Cardiac septum (tissue), 1 donor: ENCODE data around the gene PRKG1. TPM values are rescaled to one million over a fixed set of nuclear protein-coding genes. Genes with fewer than 3 reads are reported as not detected.
"Not testable (repeated sequence)": the region's sequence is repeated elsewhere in the genome, so short reads cannot be mapped to it uniquely, and the experiment has no call there.

Experiments
- DNase-seq: peaks from one replicate; pipeline ENCODE4 v3.0.0-alpha.2; 2020; ENCODE audit warnings: low spot score
- intact Hi-C: fragments of 100-400 bp; cut with DNase I; formaldehyde crosslinking; loops from one replicate; pipeline ENCODE4 v1.14.0; 2022
- total RNA-seq: library from RNA; stranded (reverse); fragmentation: NEBNext Ultra II Directional; extraction: Animal tissue kit (Norgen Biotek cat#: 25700); gene quantifications from one replicate; pipeline ENCODE4 v1.2.1, GENCODE V29; 2021
- donor health status: DM: no; HTN: no; CAD: no.

The PRKG1 gene
- total RNA-seq, 1 donor from 2014 or later, result 35.6 TPM

DNA sequence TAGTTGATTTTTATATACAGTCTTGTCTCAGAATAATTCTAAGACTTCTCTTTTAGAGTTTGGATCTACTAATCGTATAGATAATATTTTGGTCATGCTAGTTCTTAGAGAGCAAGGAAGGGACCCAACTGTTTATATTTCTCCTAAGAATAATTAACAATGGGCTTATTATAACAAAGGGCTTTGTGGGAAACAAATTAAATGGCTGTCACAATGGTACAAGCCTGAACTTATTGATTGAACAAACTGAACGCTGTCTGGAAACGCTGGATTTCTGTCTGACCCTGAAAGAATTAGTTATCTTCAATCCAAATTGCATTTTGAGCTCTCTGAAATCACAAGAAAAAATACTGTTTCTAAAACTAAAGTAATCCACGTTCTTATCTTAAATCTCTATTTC lies 568.3 kb downstream of the PRKG1 start:
- intact Hi-C loops, result no loop called here
- DNase-seq, result no peak

DNA sequence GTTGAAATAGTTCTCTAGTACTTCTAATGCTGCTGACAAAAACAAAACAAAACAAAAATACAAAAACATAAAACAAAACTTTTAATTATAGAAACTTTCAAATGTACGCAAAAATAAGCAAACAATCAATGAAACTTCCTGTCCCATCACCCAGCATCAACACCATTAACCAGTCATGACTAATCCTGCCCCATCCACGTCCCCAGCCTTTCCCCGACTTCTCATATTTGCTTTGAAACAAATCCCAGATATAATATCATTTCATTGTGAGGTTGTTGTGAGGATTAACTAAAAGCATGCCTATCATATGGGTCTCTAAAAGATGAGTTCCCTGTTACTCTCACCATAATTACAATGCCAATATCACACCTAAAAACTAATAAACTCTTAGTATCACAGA lies 569.4 kb downstream of the PRKG1 start:
- intact Hi-C loops, result no loop called here
- DNase-seq, result no peak

DNA sequence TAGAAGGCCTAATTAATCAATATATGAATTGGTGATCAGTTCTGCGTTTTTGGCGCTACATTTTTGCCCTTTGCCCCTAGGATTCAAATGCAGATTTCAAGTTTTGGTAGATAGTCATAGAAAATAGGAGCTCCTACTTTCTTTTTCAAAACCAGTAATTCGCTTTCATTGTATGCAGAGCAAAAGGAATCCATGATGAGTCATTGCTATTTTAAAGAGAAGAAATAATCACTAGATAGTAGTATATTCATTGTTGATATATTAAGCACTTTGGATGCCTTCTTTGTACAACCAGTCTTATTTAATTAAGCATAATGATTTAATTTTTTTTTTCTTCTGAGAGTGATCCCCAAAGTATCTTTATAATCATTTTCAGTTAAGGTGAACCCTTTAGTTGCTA lies 574.8 kb downstream of the PRKG1 start:
- intact Hi-C loops, result no loop called here
- no peak for DNase-seq

DNA sequence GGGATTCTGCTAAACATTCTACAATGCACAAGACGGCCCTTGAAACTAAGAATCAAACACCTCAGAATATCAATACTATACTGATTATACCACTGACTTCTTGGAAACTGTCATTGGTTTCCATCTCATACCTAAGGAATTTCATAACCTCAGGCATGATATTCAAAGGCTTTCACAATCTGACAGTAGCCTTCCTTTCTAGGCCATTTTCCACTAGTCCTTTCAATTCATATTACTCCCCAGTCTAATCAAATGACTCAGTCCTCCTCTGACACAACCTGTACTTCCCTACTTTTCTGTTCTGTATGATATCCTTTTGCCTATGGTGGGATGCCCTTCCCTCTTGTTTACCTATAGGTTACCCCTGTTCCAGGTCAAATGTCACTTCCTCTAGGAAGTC lies 576.8 kb downstream of the PRKG1 start:
- intact Hi-C loops, result no loop called here
- DNase-seq, result no peak

DNA sequence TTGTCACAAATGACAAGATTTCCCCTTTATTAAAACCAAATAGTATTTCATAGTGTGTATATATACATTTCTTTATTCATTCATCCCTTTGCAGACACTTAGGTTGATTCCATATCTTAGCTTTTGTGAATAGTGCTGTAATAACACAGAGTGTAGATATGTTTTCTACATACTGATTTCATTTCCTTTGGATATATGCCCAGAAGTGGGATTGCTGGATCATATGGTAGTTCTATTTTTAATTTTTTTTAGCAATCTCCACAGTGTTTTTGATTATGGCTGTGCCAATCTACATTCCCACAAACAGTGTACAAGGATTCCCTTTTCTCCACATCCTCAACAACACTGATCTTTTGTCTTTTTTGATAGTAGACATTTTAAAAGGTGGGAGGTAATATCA lies 578.7 kb downstream of the PRKG1 start:
- no peak for DNase-seq
- intact Hi-C loops, result no loop called here

DNA sequence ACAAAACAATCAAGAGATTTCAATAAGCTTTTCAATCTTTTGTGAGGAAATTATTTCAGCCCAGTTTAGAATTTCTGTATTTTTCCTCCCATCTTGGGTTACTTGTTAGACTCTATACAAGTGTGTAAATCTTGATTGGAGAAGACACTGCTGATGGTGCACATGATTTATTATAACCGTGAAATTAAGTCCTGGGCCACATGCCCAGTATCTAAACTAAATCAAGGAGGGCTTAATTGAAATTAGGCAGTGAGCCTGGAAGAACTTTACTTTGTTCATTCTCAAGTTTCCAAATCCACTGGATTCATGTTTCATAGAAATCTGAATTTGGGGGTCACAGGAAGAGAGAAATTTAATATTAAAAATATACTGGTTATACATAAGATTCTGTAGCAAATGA lies 580.6 kb downstream of the PRKG1 start:
- DNase-seq, result no peak
- intact Hi-C loops, result no loop called here

DNA sequence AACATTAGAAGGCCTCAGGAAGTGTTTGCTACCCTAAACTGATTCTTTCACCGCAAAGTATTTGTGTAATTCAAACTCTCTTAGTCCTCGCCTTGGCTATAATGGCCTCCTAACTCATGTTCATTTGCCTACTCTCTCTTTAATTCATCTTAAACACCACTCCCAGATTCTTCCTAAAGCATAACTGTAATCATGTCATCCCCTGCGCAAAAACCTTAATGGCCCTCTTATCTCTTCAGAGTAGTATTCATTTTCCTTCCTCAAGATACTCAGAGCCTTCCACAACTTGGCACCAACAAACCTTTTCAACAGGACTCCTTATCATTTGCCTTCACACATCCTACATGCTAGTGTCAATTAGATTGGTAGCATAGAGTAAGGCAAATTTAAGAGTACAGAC lies 582.2 kb downstream of the PRKG1 start:
- DNase-seq, result no peak
- intact Hi-C loops, result no loop called here

DNA sequence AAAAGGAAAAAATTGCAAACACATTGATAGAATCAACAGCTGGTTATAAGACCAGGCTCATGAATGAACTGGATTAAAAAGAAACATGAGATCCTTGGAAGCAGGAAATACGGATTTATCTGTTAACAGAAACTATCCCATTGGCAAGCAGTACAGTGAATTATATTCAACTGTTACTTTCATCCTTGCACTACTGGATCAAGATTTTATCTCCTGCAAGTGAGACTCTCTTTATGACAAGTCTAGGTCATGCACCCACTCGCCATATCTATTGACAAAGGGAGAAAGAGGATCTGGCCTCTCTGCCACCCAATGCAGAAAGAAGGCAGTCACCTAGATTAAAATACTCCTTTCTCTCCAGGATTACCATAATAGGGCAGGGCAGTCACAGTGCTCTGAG lies 583.7 kb downstream of the PRKG1 start:
- no peak for DNase-seq
- intact Hi-C loops, result no loop called here

DNA sequence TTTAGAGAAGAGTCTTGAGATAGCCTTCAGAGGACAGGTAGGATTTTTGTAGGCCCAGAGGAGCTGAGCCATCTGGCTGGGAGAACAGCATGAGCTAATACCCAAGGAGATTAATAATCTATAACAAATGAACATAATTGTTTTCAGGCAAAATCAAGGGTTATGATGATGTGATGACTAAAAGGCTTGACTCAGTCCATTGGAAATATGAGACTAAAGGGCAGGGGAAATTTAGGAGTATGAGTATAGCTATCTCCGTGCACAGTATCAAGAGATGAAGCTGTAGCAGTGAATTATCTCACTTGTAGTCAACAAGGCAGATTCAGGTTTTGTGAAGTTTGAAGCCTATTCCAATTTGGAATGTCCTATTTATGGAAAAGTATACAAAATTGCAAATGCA lies 585.1 kb downstream of the PRKG1 start:
- intact Hi-C loops, result no loop called here
- no peak for DNase-seq

DNA sequence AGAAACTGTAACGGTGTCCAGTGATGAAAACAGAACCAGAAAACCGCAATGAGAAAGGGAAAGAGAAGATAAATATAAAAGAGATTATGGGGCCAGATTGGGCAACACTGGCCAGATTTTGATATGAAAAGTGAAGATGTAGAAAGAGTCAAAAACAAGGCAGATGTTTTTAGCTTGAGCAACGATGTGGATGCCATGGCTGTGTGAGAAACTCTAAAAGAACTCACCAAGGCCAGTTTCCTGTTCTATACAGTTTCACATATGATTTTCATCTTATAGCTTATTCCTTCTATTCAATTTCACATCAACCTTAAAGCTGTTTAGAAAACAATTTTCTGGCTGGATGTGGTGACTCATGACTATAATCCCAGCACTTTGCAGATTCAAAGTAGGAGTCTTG lies 588.8 kb downstream of the PRKG1 start:
- intact Hi-C loops, result no loop called here

DNA sequence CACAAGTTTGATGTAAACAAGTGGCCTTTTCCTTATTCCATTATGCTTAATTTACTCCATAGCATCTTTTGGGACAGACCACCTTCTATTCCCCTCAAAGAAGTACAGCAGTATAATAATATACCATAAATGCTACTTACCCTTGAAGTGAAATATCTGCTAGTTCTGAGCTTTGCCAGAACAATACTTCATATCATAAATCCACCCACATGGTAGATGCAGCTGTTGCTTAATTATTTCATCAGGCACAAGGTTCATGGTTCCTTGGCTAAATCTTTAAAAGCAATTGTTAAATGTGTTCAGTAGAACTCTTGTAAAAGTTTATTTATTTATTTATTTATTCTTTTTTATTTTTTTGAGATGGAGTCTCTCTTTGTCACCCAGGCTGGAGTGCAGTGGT lies 592.2 kb downstream of the PRKG1 start:
- DNase-seq, result no peak
- intact Hi-C loops, result no loop called here

More for the DNA sequence above, 588.8 kb downstream of the PRKG1 start:
- DNase-seq, result no peak

DNA sequence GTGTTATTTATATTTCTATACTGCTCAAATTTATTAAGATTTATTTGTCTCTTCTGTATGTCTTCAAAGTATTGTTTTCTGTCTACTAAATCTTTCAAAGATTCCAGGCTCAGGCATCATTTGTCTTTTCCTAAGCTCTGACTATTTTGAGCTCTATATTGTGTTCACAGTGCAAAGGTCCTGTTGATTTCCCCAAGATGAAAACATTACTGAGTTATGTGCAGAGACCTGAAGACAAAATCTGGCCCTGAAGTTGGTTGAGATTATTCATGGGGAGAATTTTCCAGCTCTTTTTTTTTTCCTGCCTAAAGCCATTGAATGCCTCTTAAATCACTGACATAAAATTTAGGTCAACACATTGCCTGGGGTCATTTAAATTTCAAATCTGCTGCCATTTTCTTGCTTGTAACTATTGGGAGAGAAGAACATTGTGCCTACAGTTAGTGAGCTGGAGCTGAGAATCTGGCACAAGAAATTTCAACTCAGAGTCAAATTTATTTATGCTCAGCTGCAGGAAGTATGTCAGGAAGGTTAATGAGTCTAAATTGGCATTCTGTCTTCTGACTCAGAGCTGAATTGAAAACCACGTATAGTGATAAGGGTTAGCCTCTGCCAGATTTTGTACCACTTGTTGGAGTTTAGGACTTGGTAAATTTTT lies 593.5 kb downstream of the PRKG1 start:
- no peak for DNase-seq
- intact Hi-C loops, result no loop called here

DNA sequence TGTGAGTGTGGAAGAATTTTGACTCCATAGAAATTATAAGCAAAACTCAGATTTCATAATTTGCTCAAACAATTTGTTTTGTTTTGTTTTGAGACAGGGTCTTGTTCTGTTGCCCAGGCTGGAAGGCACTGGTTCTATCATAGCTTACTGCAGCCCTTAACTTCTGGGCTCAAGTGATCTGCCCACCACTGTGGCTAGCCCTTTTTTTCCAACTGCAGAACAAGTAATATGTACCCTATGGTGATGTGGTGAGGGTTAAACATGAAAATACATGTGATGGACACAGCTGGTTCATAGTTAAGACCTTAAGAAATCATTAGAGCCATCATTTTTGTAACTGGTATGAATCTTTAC lies 594.0 kb downstream of the PRKG1 start:
- intact Hi-C loops, result no loop called here
- DNase-seq, result no peak

DNA sequence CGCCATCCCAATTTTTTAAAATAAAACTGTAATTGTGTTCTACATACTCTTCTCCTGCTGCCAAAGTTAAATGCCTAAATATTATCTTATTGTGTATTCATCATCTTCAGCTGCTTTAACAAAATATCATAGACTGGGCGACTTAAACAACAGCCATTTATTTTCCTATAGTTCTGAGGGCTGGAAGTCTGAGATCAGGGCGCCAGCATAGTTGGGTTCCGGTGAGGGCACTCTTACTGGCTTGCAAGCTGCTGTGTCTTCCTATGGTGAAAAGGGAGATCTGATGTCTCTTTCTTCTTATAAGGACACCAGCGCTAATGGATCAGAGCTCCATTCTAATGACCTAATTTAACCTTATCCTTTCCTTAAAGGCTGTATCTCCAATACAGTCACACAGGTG lies 594.8 kb downstream of the PRKG1 start:
- intact Hi-C loops, result no loop called here
- no peak for DNase-seq

DNA sequence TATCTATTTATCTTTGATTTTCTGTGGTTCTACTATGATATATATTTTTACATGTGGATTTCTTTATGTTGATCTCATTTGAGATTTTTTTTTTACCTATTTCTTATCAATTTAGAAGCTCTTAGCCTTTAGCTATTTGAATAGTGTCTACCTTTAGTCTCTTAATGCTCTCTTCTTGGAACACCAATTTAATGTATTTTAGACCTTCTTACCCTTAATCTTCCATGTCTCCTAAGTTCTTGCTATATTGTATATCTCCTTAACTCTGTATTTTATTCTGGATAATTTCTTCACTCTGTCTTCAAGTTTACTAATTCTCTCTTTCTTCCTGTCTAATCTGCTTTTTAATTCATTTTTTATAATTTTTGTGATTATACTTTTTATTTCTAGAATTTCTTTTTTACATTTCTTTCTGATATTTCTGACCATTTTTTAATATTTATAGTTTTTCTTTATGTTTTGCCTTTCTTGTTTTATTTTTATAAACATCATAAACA lies 597.8 kb downstream of the PRKG1 start:
- intact Hi-C loops, result no loop called here

DNA sequence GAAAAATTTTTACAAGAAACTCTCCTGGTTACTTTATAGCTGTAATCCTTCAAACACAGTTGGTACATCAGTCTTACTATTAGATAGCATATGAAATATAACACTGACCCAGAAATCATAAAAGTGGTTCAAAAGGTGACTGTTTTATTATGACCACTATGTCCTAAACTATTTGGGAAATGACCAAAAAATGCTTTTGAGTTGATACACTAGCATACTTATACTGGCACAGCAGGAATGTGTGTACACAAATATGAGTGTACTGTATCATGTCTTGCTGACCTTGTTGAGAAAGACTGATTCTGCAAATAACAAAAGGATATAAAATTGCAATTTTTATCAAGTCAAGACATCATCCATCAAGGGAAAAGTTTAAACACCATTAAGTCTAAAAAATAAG lies 600.8 kb downstream of the PRKG1 start:
- intact Hi-C loops, result no loop called here
- DNase-seq, result no peak

More for the DNA sequence above, 597.8 kb downstream of the PRKG1 start:
- no peak for DNase-seq

DNA sequence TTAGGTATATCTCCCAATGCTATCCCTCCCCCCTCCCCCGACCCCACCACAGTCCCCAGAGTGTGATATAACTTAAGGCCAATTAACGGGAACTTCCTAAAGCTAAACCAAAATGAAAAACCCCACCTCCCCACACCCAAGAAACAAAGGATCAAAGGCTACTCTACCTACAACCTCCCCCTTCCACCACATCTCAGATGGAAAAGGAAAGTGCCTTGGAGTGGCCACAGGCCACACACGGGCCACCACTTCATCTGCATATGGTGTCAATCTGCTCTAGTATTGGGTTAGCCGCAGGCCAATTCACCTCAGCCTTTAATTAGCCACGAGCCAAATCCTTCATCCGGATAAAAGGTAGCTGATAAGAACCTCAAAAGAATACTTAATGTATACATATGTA lies 605.6 kb downstream of the PRKG1 start:
- intact Hi-C loops, result no loop called here
- no peak for DNase-seq

DNA sequence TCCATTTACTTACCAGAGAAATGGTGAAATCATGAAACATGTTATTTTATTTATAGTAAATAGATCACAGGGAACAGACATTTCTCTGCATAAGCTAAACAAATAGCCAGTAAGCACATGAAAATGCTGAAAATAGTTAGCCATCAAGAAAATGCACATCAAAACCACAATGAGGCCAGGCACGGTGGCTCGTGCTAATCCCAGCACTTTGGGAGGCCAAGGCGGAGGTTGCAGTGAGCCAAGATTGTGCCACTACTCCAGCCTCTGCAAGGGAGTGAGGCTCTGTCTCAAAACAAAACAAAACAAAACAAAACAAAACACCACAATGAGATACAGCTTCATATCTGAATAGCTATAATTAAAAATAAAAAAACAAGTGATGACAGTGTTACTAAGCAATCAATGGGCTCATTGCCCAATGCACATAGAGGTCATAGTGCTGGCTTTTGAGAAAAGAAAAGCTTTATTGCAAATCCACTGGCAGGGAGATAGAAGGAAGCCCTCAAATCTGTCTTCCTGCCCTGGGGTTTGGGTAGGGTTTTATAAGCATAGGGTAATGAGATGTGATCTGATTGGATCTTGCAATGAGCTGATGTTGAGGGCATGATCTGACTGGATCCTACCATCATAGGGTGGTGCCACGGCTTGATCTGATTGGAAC lies 608.9 kb downstream of the PRKG1 start:
- intact Hi-C loops, result no loop called here
- DNase-seq, result no peak

DNA sequence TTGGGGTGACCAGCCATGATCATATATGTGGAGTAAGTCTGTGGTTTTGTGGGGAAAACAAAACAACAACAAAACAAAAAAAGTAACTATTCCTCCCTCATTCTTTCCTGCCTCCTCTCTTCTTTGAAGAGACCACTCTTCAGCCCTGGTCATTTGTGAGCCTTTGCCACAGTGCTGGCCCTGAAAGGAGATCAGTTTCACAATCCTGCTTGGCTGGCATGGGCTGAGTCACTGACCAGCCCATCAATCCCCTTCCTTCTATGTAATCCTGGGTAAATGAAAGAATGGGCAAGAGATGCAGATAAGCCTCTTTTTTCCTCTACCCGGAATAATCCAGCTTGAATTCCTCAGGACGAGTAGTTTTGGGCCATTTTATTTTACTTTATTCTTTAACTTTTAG lies 611.5 kb downstream of the PRKG1 start:
- DNase-seq, result no peak
- intact Hi-C loops, result no loop called here

DNA sequence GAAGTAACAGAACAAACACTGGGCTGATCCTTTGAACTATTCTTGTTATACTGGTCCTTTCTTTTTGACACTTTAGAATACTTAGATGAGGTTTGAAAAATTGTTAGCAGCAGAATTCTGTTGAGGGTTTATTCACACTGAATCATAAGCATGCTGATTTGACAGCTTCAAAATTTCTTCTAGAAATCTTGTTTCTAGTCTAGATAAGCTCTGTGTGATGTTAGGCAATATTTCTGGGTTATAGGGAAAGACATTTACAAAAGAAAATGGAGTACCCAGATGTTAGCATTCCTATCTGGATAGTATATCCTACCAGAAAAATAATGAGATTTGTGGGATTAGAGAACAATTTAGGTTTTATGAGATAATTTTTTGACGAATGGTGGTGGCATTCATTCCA lies 613.0 kb downstream of the PRKG1 start:
- DNase-seq, result no peak
- intact Hi-C loops, result no loop called here

DNA sequence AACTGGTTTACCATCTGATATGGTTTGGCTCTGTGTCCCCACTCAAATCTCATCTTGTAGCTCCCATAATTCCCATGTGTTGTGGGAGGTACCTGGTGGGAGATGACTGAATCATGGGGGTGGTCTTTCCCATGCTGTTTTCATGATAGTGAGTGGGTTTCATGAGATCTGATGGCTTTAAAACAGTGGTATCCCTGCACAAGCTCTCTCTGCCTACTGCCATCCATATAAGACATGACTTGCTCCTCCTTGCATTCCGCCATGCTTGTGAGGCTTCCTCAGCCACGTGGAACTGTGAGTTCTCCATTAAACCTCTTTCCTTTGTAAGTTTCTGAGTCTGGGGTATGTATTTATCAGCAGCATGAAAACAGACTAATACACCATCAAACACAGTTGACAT lies 614.5 kb downstream of the PRKG1 start:
- intact Hi-C loops, DNase-seq: not testable (repeated sequence)

DNA sequence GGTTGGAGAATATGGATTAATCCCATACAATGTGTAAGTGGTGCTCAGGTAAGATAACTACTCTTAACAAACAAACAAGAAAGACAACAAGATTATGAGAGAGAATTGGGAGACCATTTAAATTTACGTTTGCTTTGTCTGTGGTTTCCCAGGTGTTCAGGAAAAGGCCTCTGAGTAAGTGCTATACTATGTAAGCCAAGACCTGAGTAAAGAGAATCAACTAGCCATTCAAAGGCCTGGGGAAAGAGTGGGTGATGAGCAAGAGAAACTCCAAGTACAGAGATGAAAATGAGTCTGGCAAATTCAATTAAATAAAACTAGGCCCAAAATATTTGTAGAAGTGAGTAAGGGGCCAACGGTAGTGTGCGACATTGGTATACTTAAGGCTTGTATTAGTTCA lies 615.2 kb downstream of the PRKG1 start:
- DNase-seq, result no peak
- intact Hi-C loops, result no loop called here
